Activated CD8-positive, alpha-beta T cell treated with anti-CD3 and anti-CD28 coated beads for 36 hours (primary cell): ENCODE results near the gene NKX1-1. TPM values are rescaled to one million over a fixed set of nuclear protein-coding genes. Genes with fewer than 3 reads are reported as not detected.
"Not testable (repeated sequence)": the region's sequence is repeated elsewhere in the genome, so short reads cannot be mapped to it uniquely, and the experiment has no call there.

Experiments used
- ATAC-seq: fragments of 200-7000 bp; cut with Tn5 transposase; one replicate; pipeline ENCODE4 v1.10.0; 2021; ENCODE audit warnings: mild to moderate bottlenecking, moderate library complexity
- CTCF ChIA-PET: fragments of 350-600 bp; sonication (Branson Sonifier 250); formaldehyde crosslinking; loops from one replicate; lab custom pipeline; 2021; ENCODE audit warnings: antibody characterized with exemption; lab: Charles Lee
- POLR2A ChIA-PET: fragments of 350-600 bp; sonication (Branson Sonifier 250); formaldehyde crosslinking; loops from one replicate; lab custom pipeline; 2021; ENCODE audit warnings: antibody characterized with exemption; lab: Charles Lee
- DNase-seq: peaks from one replicate; pipeline ENCODE4 v3.0.0-alpha.2; 2020
- H3K27ac Mint-ChIP-seq: one replicate; pipeline ENCODE4 v1.8.0; 2021; ENCODE audit warnings: mild to moderate bottlenecking, mixed read lengths
- H3K27me3 Mint-ChIP-seq: one replicate; pipeline ENCODE4 v1.8.0; 2021; ENCODE audit warnings: mixed read lengths
- H3K36me3 Mint-ChIP-seq: one replicate; pipeline ENCODE4 v1.8.0; 2021; ENCODE audit warnings: low read depth, mixed read lengths
- H3K4me1 Mint-ChIP-seq: one replicate; pipeline ENCODE4 v1.8.0; 2021; ENCODE audit warnings: low read depth, mixed read lengths
- H3K4me3 Mint-ChIP-seq: one replicate; pipeline ENCODE4 v1.8.0; 2021; ENCODE audit warnings: mild to moderate bottlenecking, moderate library complexity, mixed read lengths
- H3K9me3 Mint-ChIP-seq: one replicate; pipeline ENCODE4 v1.8.0; 2021; ENCODE audit warnings: mixed read lengths
- intact Hi-C: fragments of 100-400 bp; cut with micrococcal nuclease; formaldehyde crosslinking; loops from one replicate; pipeline ENCODE4 v1.10.0; 2022
- total RNA-seq, 2 experiments: library from RNA; stranded (reverse); gene quantifications; one replicate each; pipeline ENCODE4 v1.2.3, GENCODE V29; 2021
- TF ChIP-seq, protein P1 (sequence below): fragments of 200-600 bp; IDR thresholded peaks from one replicate; pipeline ENCODE4 v1.8.0; 2022; ENCODE audit warnings: antibody characterized with exemption, mild to moderate bottlenecking

NKX1-1 gene
- total RNA-seq, 2 experiments from 2014 or later, result not detected

DNA sequence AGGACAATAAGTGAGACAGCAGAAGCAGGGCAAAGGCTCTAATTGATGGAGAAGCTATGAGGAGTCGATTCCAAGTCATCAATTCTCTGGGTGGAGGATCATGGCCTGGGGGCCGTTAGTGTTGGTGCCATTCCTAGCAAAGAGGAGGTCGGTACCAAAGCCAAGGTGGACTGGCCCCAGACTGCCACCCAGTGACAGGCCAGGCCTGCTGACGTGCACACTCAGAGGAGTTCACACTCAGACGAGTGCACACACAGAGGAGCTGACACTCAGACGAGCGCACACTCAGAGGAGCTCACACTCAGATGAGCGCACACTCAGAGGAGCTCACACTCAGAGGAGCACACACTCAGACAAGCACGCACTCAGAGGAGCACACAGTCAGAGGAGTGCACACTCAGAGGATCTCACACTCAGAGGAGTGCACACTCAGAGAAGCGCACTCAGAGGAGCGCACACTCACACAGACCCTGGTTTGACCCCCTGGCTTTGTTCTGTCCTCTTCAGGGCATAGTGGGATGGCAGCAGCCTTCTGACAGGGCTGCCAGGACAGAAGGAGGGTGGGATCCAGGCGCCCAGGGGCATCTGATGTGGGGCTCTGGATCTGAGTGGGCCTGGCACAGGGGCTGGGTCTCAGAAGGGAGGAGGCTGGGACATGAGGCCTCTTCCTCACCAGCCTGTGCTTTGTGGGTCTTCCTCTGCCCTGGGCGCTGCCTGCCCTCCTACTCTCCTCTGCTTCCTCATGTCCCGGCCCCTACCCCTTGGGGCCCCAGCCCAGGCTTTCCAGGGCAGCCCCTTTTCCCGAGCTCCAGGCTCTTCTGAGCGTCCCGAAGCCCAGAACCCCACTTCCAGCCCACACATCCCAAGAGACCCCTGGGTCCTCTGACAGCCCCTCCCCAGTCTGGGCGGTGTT is 41.7 kb upstream of the NKX1-1 start:
- no peak for DNase-seq
- CTCF ChIA-PET, result no interaction called here

DNA sequence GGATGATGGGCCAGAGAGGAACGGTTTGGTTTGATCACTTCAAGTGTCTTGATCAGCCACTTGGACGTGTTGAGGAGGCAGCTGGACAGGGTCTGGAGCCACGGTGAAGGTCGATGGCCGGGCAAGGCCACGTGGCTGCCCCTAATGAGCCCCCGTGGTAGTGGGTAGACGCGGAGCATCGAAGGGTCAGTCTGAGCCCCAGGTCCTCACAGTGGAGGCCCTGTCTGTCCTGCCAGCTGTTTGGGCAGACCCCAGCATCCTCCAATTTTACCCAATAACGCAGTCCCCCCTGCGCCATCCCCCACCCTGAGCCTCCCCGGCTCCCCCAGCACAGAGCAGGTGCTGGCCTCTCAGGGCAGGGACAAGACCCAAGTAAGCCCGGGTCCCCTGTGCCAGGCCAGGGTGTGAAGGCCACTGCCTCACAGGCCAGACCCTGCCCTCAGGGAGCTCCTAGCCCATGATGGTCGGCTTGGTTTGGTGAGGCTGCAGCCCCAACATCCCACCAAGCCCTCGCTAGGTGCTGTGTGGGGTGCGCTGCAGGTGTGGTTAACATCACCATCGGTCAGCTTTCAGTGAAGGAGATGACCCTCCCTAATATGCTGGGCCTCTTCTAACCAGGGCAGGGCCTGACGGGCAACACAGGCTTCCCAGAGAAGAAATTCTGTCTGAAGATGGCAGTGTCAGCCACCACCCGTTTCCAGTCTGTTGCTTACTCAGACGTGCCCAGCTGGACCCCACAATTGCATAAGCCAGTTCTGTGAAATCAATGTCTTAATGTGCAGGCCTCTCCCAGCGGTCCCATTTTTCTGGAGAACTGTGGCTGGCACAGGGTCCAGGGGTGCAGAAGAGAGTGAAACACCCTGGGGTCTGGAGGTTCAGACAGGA is 40.5 kb upstream of the NKX1-1 start:
- ChIA-PET CTCF (interaction anchor here (0.6 kb wide), 1 partner anchor 187 kb away, joined by 3 read pairs; no protein-coding TSS in a partner anchor), POLR2A (no interaction called here)
- TF ChIP-seq, protein P1, sequence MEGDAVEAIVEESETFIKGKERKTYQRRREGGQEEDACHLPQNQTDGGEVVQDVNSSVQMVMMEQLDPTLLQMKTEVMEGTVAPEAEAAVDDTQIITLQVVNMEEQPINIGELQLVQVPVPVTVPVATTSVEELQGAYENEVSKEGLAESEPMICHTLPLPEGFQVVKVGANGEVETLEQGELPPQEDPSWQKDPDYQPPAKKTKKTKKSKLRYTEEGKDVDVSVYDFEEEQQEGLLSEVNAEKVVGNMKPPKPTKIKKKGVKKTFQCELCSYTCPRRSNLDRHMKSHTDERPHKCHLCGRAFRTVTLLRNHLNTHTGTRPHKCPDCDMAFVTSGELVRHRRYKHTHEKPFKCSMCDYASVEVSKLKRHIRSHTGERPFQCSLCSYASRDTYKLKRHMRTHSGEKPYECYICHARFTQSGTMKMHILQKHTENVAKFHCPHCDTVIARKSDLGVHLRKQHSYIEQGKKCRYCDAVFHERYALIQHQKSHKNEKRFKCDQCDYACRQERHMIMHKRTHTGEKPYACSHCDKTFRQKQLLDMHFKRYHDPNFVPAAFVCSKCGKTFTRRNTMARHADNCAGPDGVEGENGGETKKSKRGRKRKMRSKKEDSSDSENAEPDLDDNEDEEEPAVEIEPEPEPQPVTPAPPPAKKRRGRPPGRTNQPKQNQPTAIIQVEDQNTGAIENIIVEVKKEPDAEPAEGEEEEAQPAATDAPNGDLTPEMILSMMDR, result no peak
- ATAC-seq (no peak), DNase-seq (no peak)
- Mint-ChIP-seq H3K36me3 (no peaks in the 10 kb centered on the region), H3K4me1 (no peaks in the 10 kb centered on the region), H3K4me3 (no peak overlapping the region), H3K27me3 (peaks cover 4% of the 10 kb centered on the region), H3K9me3 (no peaks in the 10 kb centered on the region), H3K27ac (no peak overlapping the region)
- intact Hi-C loops, result no loop called here

More for the DNA sequence above, 41.7 kb upstream of the NKX1-1 start:
- TF ChIP-seq, protein P1, result no peak
- peaks cover 4% of the 10 kb centered on the region for H3K27me3 Mint-ChIP-seq
- no peaks in the 10 kb centered on the region for H3K4me1 Mint-ChIP-seq
- no peaks in the 10 kb centered on the region for H3K36me3 Mint-ChIP-seq
- POLR2A ChIA-PET, result no interaction called here
- peaks cover 8% of the 10 kb centered on the region for H3K9me3 Mint-ChIP-seq
- no peak overlapping the region for H3K27ac Mint-ChIP-seq
- intact Hi-C loops, result no loop called here
- no peak for ATAC-seq
- no peak overlapping the region for H3K4me3 Mint-ChIP-seq

DNA sequence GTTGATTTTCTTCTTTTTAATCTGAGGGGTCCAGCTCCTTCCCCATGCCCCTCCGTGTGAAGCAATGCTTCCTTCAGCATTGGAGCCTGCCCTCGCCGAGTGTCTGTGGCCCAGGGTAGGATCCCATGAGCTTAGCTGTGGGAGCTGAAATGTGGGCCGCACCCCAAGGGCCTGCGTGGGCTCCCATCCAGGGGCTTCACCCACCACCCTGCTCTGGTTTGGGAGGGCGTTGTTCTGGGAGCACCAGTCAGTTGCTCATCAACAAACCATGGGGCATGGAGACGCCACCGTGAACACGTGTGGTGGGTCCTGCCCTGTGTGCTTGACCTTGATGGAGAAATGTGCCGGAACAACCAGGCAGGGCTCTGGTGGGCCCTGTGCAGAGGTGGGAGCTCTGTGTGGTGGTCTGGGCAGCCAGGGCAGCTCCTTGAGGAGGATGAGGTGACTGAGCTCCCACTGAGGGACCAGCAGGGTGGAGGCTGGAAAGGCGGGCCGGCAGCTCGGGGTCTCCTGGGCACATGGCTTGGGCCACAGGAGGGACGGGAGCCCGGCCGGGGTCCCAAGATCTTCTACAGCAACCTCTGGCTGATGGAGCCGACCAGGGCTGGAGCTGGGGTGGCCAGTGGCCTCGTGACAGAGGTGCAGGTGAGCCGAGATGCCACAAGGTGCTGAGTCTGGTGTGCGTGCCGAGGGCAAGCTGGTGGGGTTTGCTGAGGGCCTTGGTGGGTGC is 39.6 kb upstream of the NKX1-1 start:
- no peak for ATAC-seq
- no peaks in the 10 kb centered on the region for H3K9me3 Mint-ChIP-seq
- H3K4me3 Mint-ChIP-seq, result no peak overlapping the region
- H3K36me3 Mint-ChIP-seq, result no peaks in the 10 kb centered on the region
- DNase-seq, result no peak
- intact Hi-C loops, result no loop called here
- CTCF ChIA-PET, result no interaction called here
- no peak overlapping the region for H3K27ac Mint-ChIP-seq
- TF ChIP-seq, protein P1, result no peak
- no peaks in the 10 kb centered on the region for H3K4me1 Mint-ChIP-seq
- POLR2A ChIA-PET, result no interaction called here
- peaks cover 4% of the 10 kb centered on the region for H3K27me3 Mint-ChIP-seq

DNA sequence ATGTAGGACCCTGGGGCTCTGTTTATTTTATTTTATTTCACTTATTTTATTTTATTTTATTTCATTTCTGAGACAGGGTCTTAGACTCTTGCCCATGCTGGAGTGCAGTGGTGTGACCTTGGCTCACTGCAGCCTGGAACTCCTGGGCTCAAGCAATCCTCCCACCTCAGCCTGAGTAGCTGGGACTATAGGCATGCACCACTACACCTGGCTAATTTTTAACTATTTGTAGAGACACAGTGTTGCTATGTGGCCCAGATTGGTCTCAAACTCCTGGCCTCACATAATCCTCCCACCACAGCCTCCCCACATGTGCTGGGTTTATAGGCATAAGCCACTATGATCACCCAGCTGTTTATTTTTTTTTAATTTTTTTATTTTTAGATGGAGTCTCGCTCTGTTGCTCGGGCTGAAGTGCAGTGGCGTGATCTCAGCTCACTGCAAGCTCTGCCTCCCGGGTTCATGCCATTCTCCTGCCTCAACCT is 37.5 kb upstream of the NKX1-1 start:
- H3K4me1 Mint-ChIP-seq, intact Hi-C loops, H3K27me3 Mint-ChIP-seq, H3K27ac Mint-ChIP-seq, H3K36me3 Mint-ChIP-seq, POLR2A ChIA-PET, ATAC-seq, H3K4me3 Mint-ChIP-seq, H3K9me3 Mint-ChIP-seq, DNase-seq: not testable (repeated sequence)
- CTCF ChIA-PET, result interaction anchor here (1.0 kb wide), 1 partner anchor 88 kb away, joined by 3 read pairs; no protein-coding TSS in a partner anchor

DNA sequence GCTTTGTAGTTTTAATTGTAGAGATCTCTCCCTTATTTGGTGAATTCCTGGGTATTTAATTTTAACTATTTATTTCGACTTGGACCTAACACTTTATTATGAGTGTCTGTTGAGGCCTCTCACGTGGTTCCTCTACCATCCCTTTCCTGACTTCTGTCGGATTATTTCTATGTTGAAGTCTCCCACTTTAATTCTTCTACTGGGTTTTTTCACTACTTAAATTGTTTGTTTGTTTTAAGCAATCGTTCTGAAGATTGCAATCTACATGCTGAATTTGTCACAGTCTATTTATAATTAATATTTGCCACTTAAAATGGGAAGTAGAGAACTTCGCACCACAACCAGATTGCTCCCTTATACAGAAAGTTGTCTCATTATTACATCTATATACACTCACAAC is 20.8 kb upstream of the NKX1-1 start:
- ChIA-PET POLR2A (no interaction called here), CTCF (no interaction called here)
- intact Hi-C loops, result no loop called here
- Mint-ChIP-seq H3K9me3 (no peaks in the 10 kb centered on the region), H3K27ac (no peak overlapping the region), H3K4me1 (no peaks in the 10 kb centered on the region), H3K36me3 (no peaks in the 10 kb centered on the region), H3K4me3 (no peak overlapping the region), H3K27me3 (peaks cover 8% of the 10 kb centered on the region)
- TF ChIP-seq, protein P1, result no peak
- DNase-seq (no peak), ATAC-seq (no peak)
